Metanephros (tissue), 2 donors: Measurements from ENCODE around the gene FGF18. TPM values are rescaled to one million over a fixed set of nuclear protein-coding genes. Genes with fewer than 3 reads are reported as not detected.

Experiments
- small RNA-seq: library from RNA; depleted of rRNA; stranded (forward); fragments of <200 nt; gene quantifications from one replicate; pipeline ENCODE3, GENCODE V24; 2014; ENCODE audit warnings: low replicate concordance
- total RNA-seq: library from RNA; depleted of rRNA; stranded (reverse); fragments of >200 nt; gene quantifications from one replicate; pipeline ENCODE4 v1.2.3, GENCODE V29; 2014

The FGF18 gene
- total RNA-seq = 1.6 TPM

GRCh38 chr5:171418982-171419687 lies at the start of gene FGF18:
FGF18 (plus strand) TSS chr5:171419647; CDS start chr5:171420200, 553 bp downstream.

GRCh38 chr5:171387345-171387969 lies 32.0 kb upstream of the FGF18 start, which contains the start of gene NPM1:
NPM1 (plus strand) TSS chr5:171387849; CDS start chr5:171387949, 100 bp downstream.

Small RNA genes lying within 50 kb of the gene (small RNA-seq; reads per million reads assigned to genes)
- gene MIR3912 = 0.58 reads per million, percentile 67 among the genes with 10 or more reads in this experiment

Other genes starting within 250 kb of the FGF18 start
- not detected for gene TLX3, start 110.4 kb upstream of the FGF18 start, total RNA-seq
- gene NPM1, start 31.8 kb upstream of the FGF18 start, total RNA-seq = 1,200 TPM